ENCODE measurements around the gene SMCO4.
"Not testable (repeated sequence)": the region's sequence is repeated elsewhere in the genome, so short reads cannot be mapped to it uniquely, and the experiment has no call there.

Gene SMCO4, protein sequence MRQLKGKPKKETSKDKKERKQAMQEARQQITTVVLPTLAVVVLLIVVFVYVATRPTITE

DNA sequence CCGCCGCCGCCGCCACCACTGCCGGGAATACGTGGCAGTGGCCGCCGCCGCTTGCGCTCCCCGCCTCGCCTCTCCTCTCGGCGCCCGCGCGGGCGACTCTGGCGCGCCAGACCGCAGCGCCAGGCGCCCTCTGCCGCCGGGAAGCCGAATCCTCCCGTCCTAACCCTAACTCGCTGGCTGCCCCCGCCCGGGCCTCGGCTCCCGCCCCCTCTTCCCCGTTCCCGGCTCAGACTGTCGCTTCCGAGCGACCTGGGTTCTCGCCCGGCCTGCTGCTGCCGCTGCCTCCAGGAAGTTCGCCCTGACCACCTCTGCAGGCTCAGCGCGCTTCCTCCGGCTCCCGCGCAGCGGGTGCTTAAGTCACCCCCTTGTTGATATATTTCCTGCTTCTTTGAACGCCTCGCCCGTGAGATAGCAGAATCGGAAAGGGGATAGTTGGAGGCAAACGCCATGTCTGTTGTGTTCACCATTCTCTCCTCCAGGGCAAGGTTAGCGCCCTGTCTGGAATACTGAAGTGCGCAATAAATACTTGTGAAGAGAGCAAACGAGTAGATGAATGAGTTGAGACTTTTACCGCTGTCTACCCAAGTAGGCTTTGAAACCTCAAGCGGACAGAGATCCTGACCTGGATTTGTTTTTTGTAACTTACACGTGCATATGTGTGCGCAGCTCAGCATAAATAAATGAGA is at the start of gene SMCO4:
TSS of gene SMCO4 (minus strand) at position 100 of the 686 bp plus-strand sequence. CDS start 64,202 bp downstream, outside the sequence.
- DNase-seq (ENCODE audit: low read depth in 2 of 2) = peak; percentile 49 to 65

DNA sequence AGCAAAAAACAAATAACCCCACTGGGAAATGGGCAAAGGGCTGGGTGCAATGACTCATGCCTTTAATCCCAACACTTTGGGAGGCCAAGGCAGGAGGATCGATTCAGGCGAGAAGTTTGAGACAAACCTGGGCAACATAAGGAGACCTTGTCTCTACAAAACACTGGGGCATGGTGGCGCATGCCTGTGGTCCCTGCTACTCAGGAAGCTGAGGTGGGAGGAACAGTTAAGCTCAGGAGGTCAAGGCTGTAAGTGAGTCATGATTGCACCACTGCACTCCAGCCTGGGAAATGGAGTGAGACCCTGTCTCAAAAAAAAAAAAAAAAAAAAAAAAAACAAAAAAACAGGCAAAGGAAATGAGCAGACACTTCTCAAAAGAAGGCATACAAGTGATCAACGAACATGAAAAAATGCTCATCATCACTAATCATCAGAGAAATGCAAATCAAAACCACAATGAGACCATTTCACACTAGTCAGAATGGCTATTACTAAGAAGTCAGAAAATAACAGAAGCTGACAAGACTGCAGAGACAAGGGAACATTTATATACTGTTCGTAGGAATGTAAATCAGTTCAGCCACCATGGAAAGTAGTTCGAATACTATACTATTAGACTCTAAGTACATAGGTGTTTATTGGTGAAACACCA is 48.2 kb upstream of the SMCO4 start:
- no peak for DNase-seq (ENCODE audit: low read depth in 2 of 2)

DNA sequence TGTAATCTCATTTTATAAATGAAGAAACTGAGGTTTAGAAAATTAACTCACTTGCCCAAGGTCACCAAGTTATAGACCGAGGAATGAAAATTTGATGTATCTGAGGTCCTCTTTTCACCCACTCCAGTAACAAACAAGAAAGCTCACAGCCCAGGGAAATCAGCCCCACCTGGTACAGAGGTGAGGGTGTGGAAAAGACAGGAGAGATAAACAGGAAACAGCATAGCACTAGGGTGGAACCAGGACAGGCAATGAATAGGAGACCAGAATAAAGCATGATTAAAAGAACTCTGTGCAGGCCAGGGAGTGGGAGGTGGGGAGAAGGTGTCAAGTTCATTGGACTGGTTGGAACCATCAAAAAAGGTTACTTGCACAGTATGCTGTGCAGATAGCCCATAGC is 46.2 kb upstream of the SMCO4 start:
- DNase-seq (ENCODE audit: low read depth in 2 of 2) = no peak

DNA sequence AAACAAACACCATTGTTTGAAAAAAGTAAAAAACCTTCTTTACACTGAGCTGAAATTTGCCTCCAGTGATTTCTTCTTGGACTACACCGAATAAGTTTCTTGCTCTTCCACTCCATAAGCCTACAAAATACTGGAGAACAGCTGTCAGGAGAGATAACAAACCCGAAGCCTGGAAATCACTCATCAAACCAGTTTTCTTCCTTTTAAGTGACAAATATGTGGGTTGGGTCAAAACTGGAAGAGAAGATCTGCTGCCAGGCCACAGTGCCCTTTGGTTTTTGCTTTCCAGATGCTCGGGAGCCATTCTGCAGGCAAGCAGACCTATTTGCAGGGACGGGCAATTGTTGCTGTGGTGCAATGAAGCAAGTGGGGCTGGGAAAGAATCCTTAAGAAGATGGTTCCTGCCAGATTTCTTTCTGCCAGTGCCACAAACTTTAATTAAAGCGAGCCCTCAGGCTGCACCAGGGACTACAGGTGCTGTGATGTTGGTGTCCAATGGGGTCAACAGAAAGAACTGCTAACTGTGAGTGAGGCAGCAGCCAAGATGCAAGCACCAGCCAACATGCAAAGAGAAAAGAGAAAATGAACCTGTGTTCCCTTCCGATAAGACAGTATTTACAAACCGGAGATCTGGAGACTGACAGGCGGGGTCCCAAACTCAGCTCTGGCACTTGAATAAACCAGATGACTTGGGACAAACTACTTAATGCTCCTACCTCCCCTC is 44.8 kb upstream of the SMCO4 start:
- no peak for DNase-seq (ENCODE audit: low read depth in 2 of 2)

DNA sequence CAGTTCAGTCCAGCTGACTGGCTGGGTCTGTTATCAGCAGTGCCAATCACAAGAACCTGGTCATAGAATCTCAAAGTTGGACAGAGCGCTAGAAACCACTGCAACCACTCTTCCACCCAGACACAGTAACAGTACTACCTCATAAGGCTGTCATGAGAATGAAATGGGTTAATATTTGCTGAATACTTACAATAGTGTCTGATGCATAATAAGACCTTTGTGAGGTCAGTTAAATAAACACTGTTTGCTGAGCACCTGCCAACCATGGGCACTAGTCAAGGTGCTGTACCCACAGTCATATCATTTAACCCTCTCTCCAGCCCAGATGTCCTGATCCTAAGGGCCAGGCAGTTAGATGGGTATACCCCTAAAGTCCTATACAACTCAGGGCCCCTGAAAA is 44.2 kb upstream of the SMCO4 start:
- not testable (repeated sequence) for DNase-seq (ENCODE audit: low read depth in 2 of 2)

DNA sequence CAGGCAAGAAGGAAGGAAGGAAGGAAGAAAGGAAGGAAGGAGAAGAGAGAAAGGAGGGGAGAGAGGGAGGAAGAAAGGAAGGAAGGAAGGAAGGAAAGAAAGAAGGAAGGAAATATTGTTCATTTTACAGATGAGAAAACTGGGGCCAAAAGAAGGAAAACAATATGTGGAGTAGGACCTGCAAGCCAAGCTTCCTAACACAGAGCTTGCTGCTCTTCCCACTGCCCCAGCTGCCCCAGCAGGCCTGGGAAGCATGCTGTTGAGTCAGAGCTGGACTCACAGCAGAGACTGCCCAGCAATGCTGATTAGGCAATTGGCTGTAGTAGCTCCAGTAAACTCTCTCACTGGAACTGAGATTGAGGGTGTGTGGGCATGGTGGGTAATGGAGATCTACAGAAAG is 42.6 kb upstream of the SMCO4 start:
- no peak for DNase-seq (ENCODE audit: low read depth in 2 of 2)

DNA sequence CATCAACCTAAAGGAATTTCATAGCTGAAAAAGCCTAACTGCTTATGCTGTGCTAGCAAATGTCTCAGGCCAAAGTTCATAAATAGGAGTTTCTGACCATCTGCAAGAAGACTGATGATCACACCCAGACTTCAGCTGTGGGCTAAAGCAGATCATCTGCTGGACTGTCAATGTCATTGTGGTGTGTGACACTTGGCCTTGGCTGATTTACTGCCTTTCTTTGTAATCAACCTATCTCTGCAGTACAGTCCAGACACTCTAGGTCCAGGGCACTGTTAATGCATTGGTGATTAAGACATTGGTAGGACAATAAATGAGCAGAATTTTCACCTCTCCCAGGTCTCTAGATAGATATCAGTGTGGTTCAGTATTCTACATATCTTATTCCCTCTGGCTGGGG is 40.3 kb upstream of the SMCO4 start:
- no peak for DNase-seq (ENCODE audit: low read depth in 2 of 2)

DNA sequence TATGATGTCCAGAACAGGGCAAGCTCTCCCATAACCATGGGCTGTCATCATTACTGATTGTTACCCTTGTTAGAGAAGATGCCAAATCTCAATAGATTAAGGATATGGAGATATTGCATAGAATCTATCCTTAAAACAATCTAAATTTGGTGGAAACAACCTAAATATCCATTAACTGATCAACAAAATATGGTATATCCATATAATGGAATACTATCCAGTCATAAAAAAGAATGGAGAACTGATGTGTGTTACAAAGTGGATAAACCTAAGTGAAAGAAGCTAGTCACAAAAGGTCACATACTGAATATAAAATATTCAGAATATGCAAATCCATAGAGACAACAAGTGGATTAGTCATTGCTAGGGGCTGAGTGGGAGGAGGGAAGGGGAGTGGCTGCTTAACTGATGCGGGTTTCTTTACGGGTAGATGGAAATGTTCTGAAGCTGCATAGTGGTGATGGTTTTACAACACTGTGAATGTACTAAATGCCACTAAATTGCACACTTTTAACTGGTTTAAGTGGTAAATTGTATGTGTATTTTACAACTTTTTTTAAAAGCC is 36.1 kb upstream of the SMCO4 start:
- peak in 1 of 2 donors; percentile 2 for DNase-seq (ENCODE audit: low read depth in 2 of 2)

DNA sequence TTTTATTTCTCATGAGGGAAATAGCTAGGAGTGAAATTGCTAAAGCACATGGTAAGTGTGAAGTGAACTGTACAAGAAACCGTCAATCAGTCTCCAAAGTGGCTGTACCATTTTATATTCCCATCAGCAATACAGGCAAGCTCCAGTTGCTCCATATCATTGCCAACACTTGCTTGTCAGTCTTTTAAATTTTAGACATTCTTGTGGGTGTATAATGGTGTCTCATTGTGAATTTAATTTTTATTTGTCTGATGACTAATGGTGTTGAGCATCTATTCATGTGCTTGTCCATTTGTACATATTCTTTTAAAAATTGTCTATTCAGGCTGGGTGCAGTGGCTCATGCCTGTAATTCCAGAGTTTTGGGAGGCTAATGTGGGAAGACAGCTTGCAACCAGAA is 34.1 kb upstream of the SMCO4 start:
- no peak for DNase-seq (ENCODE audit: low read depth in 2 of 2)

DNA sequence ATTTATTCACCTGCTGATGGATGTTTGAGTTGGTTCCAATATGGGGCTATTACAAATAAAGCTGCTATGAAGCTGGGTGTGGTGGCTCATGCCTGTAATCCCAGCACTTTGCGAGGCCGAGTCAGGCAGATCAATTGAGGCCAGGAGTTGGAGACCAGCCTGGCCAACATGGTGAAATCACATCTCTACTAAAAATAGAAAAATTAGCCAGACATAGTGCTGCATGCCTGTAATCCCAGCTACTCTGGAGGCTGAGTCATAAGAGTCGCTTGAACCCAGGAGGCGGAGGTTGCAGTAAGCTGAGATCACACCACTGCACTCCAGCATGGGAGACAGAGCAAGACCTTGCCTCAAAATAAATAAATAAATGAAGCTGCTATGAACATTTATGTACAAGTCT is 33.7 kb upstream of the SMCO4 start:
- not testable (repeated sequence) for DNase-seq (ENCODE audit: low read depth in 2 of 2)

DNA sequence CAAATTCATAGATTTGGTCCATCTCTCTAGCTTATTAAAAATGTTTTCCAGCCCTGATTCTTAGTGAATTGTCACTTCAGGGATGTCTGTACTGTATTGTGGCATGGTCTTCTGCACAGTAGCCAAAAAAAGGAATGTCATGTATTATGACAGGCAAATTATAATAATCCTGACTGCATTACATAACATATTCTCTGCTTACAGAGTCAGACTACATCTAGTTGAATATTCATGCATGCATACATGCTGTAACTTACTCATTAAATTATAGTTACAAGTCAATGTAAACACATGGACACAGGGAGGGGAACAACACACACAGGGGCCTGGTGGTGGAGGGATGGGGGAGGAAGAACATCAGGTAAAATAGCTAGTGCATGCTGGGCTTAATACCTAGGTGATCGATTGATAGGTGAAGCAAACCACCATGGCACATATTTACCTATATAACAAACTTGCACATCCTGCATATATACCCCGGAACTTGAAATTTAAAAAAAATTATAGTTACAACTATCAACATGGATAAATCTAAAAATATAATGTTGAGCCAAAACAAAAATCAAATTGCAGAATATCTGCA is 31.5 kb upstream of the SMCO4 start:
- no peak for DNase-seq (ENCODE audit: low read depth in 2 of 2)

DNA sequence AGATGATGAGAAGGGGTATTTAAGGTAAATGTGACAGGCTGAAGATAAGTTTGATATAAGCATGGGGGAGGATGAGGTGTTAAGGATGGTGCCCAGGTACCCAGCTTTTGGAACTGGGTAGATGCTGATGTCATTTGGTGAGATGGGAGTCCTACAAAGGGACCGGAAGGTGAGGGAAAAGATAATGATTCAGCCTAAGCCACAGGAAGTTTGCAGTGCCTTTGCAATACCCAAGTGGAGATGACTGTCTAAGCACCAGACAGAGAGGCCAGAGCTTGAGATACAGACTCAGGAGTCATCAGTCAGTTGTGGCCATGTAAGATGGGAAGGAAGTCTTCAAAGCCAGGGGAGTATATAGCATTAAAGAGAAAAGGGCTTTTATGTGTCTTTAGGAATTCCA is 30.0 kb upstream of the SMCO4 start:
- DNase-seq (ENCODE audit: low read depth in 2 of 2) = no peak

DNA sequence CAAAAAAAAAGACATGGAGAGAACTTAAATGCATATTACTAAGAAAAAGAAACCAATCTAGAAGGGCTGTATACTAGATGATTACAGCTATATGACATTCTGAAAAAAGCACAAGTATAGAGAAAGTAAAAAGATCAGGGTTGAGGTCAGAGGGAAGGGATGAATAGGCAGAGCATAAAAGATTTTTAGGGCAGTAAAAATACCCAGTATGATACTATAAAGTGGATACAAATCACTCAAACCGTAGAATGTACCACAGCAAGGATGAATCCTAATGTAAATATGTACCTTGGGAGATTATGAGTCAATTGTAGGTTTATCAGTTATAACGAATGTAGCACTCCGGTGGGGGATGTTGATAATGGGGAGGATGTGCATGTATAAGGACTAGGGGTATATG is 29.4 kb upstream of the SMCO4 start:
- no peak for DNase-seq (ENCODE audit: low read depth in 2 of 2)

DNA sequence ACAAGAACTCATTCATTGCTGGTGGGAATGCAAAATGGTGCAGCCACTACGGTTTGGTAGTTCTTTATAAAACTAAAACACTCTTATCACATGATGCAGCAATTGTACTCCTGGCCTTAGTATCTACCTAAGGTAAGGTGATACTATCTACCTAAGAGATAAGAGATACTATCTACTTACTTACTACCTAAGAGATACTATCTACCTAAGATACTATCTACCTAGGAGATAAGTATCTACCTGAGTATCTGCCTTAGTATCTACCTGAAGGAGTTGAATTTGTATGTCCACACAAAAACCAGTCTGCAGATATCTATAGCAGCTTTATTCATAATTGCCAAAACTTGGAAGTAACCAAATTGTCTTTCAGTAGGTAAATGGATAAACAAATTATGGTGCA is 29.0 kb upstream of the SMCO4 start:
- DNase-seq (ENCODE audit: low read depth in 2 of 2) = no peak

DNA sequence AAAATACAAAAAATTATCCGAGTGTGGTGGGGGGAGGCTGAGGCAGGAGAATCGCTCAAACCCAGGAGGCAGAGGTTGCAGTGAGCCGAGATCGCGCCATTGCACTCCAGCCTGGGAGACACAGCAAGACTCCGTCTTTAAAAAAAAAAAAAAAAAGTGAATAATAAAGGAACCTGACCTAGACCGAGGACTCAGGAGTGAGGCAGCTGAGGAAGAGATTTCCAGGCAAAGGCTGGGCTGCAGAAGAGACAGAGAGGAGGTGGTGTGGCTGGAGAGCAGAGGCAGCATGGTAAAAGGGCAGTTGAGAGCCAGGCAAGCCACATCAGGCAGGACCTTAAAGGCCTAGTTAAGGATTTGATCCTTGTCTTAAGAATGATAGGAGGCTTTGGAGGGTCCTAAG is 28.4 kb upstream of the SMCO4 start:
- DNase-seq (ENCODE audit: low read depth in 2 of 2) = no peak

DNA sequence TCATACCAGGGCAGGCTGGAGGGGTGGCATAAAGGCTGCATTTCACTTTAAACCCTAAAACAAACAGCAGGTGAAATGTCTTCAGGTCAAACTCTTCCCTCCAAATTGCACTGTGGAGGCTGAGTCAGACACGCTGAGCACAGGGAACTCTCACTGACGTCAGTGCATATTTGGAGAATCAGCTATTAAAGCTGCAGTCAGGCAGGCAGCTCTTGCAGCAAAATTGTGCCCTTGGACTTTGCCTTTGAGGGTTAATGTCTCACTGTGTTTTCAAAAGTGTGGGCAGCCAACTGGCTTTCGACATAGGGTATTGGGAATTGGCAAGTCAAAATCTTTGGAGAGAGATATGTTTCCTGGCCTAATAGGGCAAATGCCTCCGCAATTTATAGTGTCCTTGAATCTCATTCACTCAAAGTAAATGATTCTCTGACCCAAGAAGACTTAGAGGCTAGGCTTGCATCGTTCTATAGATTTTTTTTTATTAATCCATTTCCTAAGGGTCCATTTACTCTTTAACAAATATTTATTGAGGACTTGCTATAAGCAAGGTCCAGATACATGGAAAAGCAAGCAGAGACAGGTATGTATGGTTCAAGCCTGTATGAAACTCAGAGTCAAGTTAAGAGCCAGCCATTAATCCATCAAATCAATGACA is 27.7 kb upstream of the SMCO4 start:
- no peak for DNase-seq (ENCODE audit: low read depth in 2 of 2)

DNA sequence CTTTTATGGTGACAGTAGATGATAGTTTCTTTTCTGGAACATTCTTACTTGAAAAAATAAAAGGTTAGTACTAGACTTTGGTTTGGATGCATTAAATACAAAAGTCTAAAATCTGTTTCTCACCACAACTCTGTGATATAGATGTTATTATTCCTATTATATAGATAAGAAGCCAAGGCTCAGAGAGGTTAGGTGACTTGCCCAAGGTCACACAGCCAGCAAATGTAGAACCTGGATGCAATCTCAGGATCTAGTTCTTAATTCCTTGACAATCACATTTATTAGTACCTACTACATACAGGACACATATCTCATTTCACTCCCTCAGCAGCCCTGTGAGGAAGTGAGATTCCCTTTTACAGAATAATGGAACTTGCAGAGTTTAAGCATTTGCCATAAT is 26.3 kb upstream of the SMCO4 start:
- DNase-seq (ENCODE audit: low read depth in 2 of 2) = no peak

DNA sequence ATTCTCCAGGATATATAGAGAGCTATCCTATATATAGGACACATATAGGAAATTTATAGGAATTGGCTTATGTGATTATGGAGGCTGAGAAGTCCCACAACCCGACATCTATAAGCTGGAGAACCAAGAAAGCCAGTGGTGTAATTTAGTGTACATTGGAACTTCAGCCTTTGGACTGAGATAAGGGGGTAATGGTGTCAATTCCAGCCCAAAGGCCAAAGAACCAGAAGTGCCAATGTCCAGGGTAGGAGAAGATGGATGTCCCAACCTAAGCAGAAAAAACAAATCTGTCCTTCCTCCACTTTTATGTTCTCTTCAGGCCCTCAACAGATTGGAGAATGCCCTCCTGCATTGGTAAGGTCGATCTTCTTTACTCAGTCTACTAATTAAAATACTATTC is 25.5 kb upstream of the SMCO4 start:
- no peak for DNase-seq (ENCODE audit: low read depth in 2 of 2)

DNA sequence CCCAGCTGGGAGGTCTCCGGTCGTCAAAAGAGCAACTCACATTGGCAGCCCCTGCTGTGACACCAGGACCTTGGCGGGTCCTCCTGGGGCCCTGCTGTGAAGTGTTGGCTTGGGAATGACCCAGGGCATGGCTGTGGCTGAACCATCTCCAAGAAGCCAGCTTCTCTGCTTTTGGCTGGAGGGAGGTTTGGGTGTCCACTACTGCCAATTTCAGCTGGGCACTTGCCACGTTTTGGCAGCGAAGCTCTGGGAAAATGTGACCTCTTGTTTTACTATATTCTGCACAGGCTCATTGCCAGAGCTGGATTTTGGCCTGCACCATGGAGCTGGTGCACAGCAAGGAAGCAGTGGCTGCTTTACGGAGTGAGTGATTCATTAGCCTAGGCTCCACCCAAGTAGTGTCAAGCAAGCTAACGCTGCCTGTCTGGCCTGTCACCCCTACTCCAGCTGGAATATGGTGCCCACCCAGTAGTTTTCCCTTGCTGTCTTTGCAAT is 24.3 kb upstream of the SMCO4 start:
- DNase-seq (ENCODE audit: low read depth in 2 of 2) = no peak

DNA sequence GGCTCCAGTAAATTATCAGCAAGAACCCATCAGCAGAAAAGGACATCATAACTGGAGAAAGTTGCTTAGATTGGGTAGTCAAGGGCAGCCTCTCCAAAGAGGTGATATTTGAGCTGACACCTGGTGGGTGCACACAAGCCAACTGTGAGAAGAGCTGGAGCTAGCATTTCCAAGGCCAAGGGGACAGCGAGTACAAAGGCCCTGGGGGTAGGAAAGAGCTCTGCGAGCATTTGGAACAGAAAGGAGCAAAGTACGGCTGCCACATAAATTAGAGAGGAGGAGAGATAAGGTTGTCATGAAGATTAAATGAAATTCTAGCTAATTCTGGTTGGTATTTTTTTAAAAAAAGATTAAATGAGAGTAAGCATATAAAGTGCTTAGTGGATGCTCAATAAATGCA is 21.7 kb upstream of the SMCO4 start:
- no peak for DNase-seq (ENCODE audit: low read depth in 2 of 2)

DNA sequence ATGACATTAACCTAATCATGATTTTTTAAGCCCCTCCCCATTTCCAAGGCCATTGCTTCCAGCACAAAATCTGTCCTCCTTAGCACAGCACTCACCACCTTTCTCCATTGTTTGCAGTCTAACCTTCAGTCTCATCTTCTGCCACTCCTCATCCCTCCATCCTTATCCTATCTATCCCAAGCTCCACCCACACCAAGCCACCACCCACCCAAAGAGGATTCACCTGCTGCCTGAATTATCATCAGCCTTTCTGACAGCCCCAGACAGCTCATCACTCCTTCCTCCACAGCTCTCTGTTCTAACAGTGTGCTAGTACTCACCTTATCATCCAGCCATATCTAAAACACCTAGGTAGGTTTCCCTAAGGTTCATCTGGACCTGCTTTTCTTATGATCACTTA is 20.7 kb upstream of the SMCO4 start:
- no peak for DNase-seq (ENCODE audit: low read depth in 2 of 2)

Data from stimulated activated CD4-positive, alpha-beta T cell treated with anti-CD3 and anti-CD28 coated beads, Interleukin-15, amount 100 ng/mL, for 48 hours (primary cell).